ENCODE measurements around the gene TFAP2E.
A peak's percentile ranks its signal among the peaks of the same experiment; 100 is the strongest.

Gene TFAP2E

GRCh38 chr1:35567947-35568558 is 5.1 kb upstream of the TFAP2E start:
- no peak for DNase-seq (ENCODE audit: extremely low spot score)
- ChIA-PET CTCF (interaction anchor here (0.6 to 1.9 kb wide), 13 partner anchors 26 to 353 kb away, joined by 3 to 32 read pairs (median 3); no protein-coding TSS in a partner anchor), POLR2A (interaction anchor here (1.0 to 2.0 kb wide), 4 partner anchors 11 to 202 kb away, joined by 3 to 13 read pairs (median 4); partner anchors contain the start of gene CLSPN)
- TF ChIP-seq FOXK2 (IDR thresholded peaks at IDR 0.05) (no peak), PKNOX1 (IDR thresholded peaks at IDR 0.05) (no peak), FOXA1 (IDR thresholded peaks at IDR 0.05) (no peak), FOXM1 (IDR thresholded peaks at IDR 0.05; ENCODE audit: borderline replicate concordance) (no peak), ARNT (IDR thresholded peaks at IDR 0.05) (no peak), L3MBTL2 (conservative IDR thresholded peaks at IDR 0.05) (no peak), BHLHE40 (IDR thresholded peaks at IDR 0.05; ENCODE audit: borderline replicate concordance) (no peak), SP1 (IDR thresholded peaks at IDR 0.05) (no peak), NFRKB (IDR thresholded peaks at IDR 0.05) (no peak), HDGF (IDR thresholded peaks at IDR 0.05; ENCODE audit: borderline replicate concordance) (no peak), SUZ12 (IDR thresholded peaks at IDR 0.05) (no peak), LEF1 (IDR thresholded peaks at IDR 0.05; ENCODE audit: borderline replicate concordance) (no peak), ZNF384 (IDR thresholded peaks at IDR 0.05) (no peak), ELF4 (IDR thresholded peaks at IDR 0.05) (no peak), CTBP1 (IDR thresholded peaks at IDR 0.05; ENCODE audit: borderline replicate concordance) (no peak)

GRCh38 chr1:35568975-35569395 is 4.1 kb upstream of the TFAP2E start:
- peak; percentile 85 for DNase-seq (ENCODE audit: extremely low spot score)
- ChIA-PET POLR2A (interaction anchor here (1.0 to 2.0 kb wide), 3 partner anchors 10 to 201 kb away, joined by 3 to 13 read pairs (median 4); partner anchors contain the start of gene CLSPN), CTCF (interaction anchor here (0.6 to 1.9 kb wide), 12 partner anchors 11 to 352 kb away, joined by 3 to 32 read pairs (median 4); no protein-coding TSS in a partner anchor)
- TF ChIP-seq ARNT (IDR thresholded peaks at IDR 0.05): no peak
- no peak for TF ChIP-seq CTBP1 (IDR thresholded peaks at IDR 0.05; ENCODE audit: borderline replicate concordance)
- no peak for TF ChIP-seq PKNOX1 (IDR thresholded peaks at IDR 0.05)
- no peak for TF ChIP-seq FOXK2 (IDR thresholded peaks at IDR 0.05)
- TF ChIP-seq SUZ12 (IDR thresholded peaks at IDR 0.05): no peak
- TF ChIP-seq LEF1 (IDR thresholded peaks at IDR 0.05; ENCODE audit: borderline replicate concordance): no peak
- TF ChIP-seq ELF4 (IDR thresholded peaks at IDR 0.05): no peak
- TF ChIP-seq ZNF384 (IDR thresholded peaks at IDR 0.05): no peak
- TF ChIP-seq NFRKB (IDR thresholded peaks at IDR 0.05): no peak
- TF ChIP-seq FOXA1 (IDR thresholded peaks at IDR 0.05): no peak
- TF ChIP-seq HDGF (IDR thresholded peaks at IDR 0.05; ENCODE audit: borderline replicate concordance): no peak
- no peak for TF ChIP-seq TARDBP (IDR thresholded peaks at IDR 0.05)

GRCh38 chr1:35569936-35570335 is 3.2 kb upstream of the TFAP2E start:
- no peak for TF ChIP-seq PKNOX1 (IDR thresholded peaks at IDR 0.05)
- no peak for TF ChIP-seq ELF4 (IDR thresholded peaks at IDR 0.05)
- no peak for TF ChIP-seq ZNF384 (IDR thresholded peaks at IDR 0.05)
- no peak for TF ChIP-seq LEF1 (IDR thresholded peaks at IDR 0.05; ENCODE audit: borderline replicate concordance)
- TF ChIP-seq NFRKB (IDR thresholded peaks at IDR 0.05): no peak
- no peak for DNase-seq (ENCODE audit: extremely low spot score)
- POLR2A ChIA-PET: interaction anchor here (2.0 kb wide), 1 partner anchor 199 kb away, joined by 5 read pairs; the partner anchor contains the start of gene CLSPN
- CTCF ChIA-PET: interaction anchor here (1.5 kb wide), 1 partner anchor 146 kb away, joined by 6 read pairs; no protein-coding TSS in a partner anchor

- POLR2A ChIA-PET: interaction anchor here (0.6 to 2.0 kb wide), 2 partner anchors 141 to 199 kb away, joined by 3 to 5 read pairs; partner anchors contain the start of gene CLSPN
- no peak for DNase-seq (ENCODE audit: extremely low spot score)
- CTCF ChIA-PET: interaction anchor here (1.5 kb wide), 1 partner anchor 145 kb away, joined by 6 read pairs; no protein-coding TSS in a partner anchor
- TF ChIP-seq SP1 (IDR thresholded peaks at IDR 0.05): no peak
- TF ChIP-seq FOXK2 (IDR thresholded peaks at IDR 0.05): no peak
- no peak for TF ChIP-seq FOXA1 (IDR thresholded peaks at IDR 0.05)
- TF ChIP-seq L3MBTL2 (conservative IDR thresholded peaks at IDR 0.05): no peak
- no peak for TF ChIP-seq HDGF (IDR thresholded peaks at IDR 0.05; ENCODE audit: borderline replicate concordance)
- no peak for TF ChIP-seq ARNT (IDR thresholded peaks at IDR 0.05)
- TF ChIP-seq NFRKB (IDR thresholded peaks at IDR 0.05): no peak
- no peak for TF ChIP-seq FOXM1 (IDR thresholded peaks at IDR 0.05; ENCODE audit: borderline replicate concordance)
- no peak for TF ChIP-seq PKNOX1 (IDR thresholded peaks at IDR 0.05)
- no peak for TF ChIP-seq BHLHE40 (IDR thresholded peaks at IDR 0.05; ENCODE audit: borderline replicate concordance)
- no peak for TF ChIP-seq SUZ12 (IDR thresholded peaks at IDR 0.05)
Observed at GRCh38 chr1:35570589-35571137, 2.5 kb upstream of the TFAP2E start.

GRCh38 chr1:35571263-35571662 is 1.9 kb upstream of the TFAP2E start:
- POLR2A ChIA-PET: interaction anchor here (1.4 to 2.0 kb wide), 2 partner anchors 144 to 198 kb away, joined by 3 to 5 read pairs; partner anchors contain the start of gene CLSPN
- no peak for TF ChIP-seq ZNF384 (IDR thresholded peaks at IDR 0.05)
- no peak for TF ChIP-seq HDGF (IDR thresholded peaks at IDR 0.05; ENCODE audit: borderline replicate concordance)
- no peak for TF ChIP-seq CTBP1 (IDR thresholded peaks at IDR 0.05; ENCODE audit: borderline replicate concordance)
- TF ChIP-seq PKNOX1 (IDR thresholded peaks at IDR 0.05): no peak
- no peak for TF ChIP-seq ARNT (IDR thresholded peaks at IDR 0.05)
- TF ChIP-seq LEF1 (IDR thresholded peaks at IDR 0.05; ENCODE audit: borderline replicate concordance): no peak
- TF ChIP-seq BHLHE40 (IDR thresholded peaks at IDR 0.05; ENCODE audit: borderline replicate concordance): no peak
- no peak for TF ChIP-seq TARDBP (IDR thresholded peaks at IDR 0.05)
- no peak for TF ChIP-seq L3MBTL2 (conservative IDR thresholded peaks at IDR 0.05)
- no peak for TF ChIP-seq FOXA1 (IDR thresholded peaks at IDR 0.05)
- no peak for TF ChIP-seq ELF4 (IDR thresholded peaks at IDR 0.05)
- TF ChIP-seq NFRKB (IDR thresholded peaks at IDR 0.05): no peak
- TF ChIP-seq FOXK2 (IDR thresholded peaks at IDR 0.05): no peak
- no peak for TF ChIP-seq SUZ12 (IDR thresholded peaks at IDR 0.05)
- no peak for TF ChIP-seq FOXM1 (IDR thresholded peaks at IDR 0.05; ENCODE audit: borderline replicate concordance)
- no peak for TF ChIP-seq SP1 (IDR thresholded peaks at IDR 0.05)
- CTCF ChIA-PET: interaction anchor here (0.6 to 1.5 kb wide), 2 partner anchors 144 to 199 kb away, joined by 3 to 6 read pairs; no protein-coding TSS in a partner anchor
- DNase-seq (ENCODE audit: extremely low spot score): no peak

All from HEK293T (cell line).